GM06990 (cell line): ENCODE measurements around the gene COL23A1.

Experiments
- DNase-seq: peaks from one replicate; pipeline ENCODE4 v3.0.0-alpha.2; 2011; ENCODE audit not compliant: insufficient read length; ENCODE audit errors: extremely low read depth
- H3K27me3 ChIP-seq: replicated peaks from 2 replicates; pipeline ENCODE4 v1.6.0; 2011; ENCODE audit warnings: low read length; ENCODE audit not compliant: control insufficient read depth, insufficient read depth
- H3K36me3 ChIP-seq: 2 replicates; pipeline ENCODE4 v1.5.1; 2011; ENCODE audit warnings: low read length; ENCODE audit not compliant: control insufficient read depth, insufficient read depth
- H3K4me3 ChIP-seq: replicated peaks from 2 replicates; pipeline ENCODE4 v1.5.1; 2011; ENCODE audit warnings: low read depth, mild to moderate bottlenecking, control low read depth, low read length
- CTCF ChIP-seq: IDR thresholded peaks from 2 replicates; pipeline ENCODE4 v1.5.1; 2011; ENCODE audit warnings: low read length, control low read depth, mild to moderate bottlenecking, inconsistent platforms; ENCODE audit not compliant: insufficient read depth, poor library complexity, severe bottlenecking

Gene COL23A1

GRCh38 chr5:178469011-178469974 is 120.9 kb downstream of the COL23A1 start:
- H3K27me3 ChIP-seq, result no peaks in the 10 kb centered on the region
- H3K36me3 ChIP-seq, result no peaks in the 10 kb centered on the region
- no peak overlapping the region for H3K4me3 ChIP-seq
- no peak for TF ChIP-seq CTCF
- no peak for DNase-seq

GRCh38 chr5:178468196-178468685 is 122.0 kb downstream of the COL23A1 start:
- H3K4me3 ChIP-seq, result no peak overlapping the region
- no peaks in the 10 kb centered on the region for H3K36me3 ChIP-seq
- H3K27me3 ChIP-seq, result no peaks in the 10 kb centered on the region
- DNase-seq, result no peak
- no peak for TF ChIP-seq CTCF

GRCh38 chr5:178467568-178468195 is 122.5 kb downstream of the COL23A1 start:
- TF ChIP-seq CTCF, result no peak
- Histone ChIP-seq H3K36me3 (no peaks in the 10 kb centered on the region), H3K4me3 (no peak overlapping the region), H3K27me3 (no peaks in the 10 kb centered on the region)
- no peak for DNase-seq

GRCh38 chr5:178467205-178467567 is 123.0 kb downstream of the COL23A1 start:
- no peak for TF ChIP-seq CTCF
- no peak for DNase-seq
- Histone ChIP-seq H3K36me3 (no peaks in the 10 kb centered on the region), H3K27me3 (no peaks in the 10 kb centered on the region), H3K4me3 (no peak overlapping the region)

GRCh38 chr5:178466342-178466741 is 123.9 kb downstream of the COL23A1 start:
- no peak for DNase-seq
- Histone ChIP-seq H3K27me3 (no peaks in the 10 kb centered on the region), H3K4me3 (no peak overlapping the region), H3K36me3 (no peaks in the 10 kb centered on the region)
- TF ChIP-seq CTCF, result no peak
